Superior temporal gyrus (tissue), 1 donor: ENCODE data around the gene OMA1.

Experiments
- DNase-seq: peaks from one replicate; pipeline ENCODE4 v3.0.0-alpha.2; 2016; ENCODE audit errors: extremely low spot score

OMA1 gene

DNA sequence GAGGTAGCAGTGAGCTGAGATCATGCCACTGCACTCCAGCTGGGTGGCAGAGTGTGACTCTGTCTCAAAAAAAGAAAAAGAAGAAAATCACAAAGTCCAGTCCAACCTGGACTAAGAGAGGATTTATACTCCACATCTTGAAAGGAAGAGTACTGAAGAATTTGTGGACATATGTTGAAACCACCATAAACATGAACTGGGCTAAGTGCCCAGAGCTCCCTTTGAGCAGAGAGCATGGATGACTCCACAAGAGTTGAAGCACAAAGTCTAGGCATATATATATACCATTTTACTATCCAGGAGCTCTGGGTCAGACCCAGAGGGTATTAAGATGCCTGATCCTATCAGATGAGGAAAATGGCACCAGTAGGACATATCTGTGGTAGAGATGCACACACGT, 86.6 kb downstream of the OMA1 start:
- DNase-seq = no peak

DNA sequence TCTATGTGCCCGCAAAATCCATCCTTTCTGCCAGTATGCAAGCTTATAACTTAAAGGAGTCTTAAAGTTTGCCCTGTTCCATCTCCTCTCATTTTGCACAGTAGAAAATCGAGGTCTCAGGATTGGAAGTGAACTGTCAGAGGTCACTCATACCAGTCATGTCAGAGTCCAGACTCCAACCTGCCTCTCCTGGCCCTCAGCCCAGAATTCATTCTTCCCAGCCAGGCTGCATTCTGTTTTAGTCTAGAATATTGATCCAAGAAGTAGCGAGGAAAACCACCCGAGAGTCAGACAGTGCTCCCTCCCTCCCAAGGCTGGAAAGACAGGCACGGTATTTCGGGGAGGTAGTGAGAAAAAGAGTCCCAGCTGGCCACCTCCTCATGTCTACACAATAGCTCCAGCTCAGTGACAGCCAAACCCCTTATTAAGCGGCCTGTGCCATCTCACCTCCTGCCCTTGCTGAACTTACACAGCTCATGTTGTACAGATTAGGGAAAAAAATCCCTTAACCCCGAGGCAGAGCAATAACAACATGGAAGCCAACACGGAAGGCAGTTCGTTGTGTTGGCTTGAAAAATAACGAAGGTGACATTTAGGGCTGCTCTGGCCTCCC, 89.4 kb downstream of the OMA1 start:
- DNase-seq = no peak

DNA sequence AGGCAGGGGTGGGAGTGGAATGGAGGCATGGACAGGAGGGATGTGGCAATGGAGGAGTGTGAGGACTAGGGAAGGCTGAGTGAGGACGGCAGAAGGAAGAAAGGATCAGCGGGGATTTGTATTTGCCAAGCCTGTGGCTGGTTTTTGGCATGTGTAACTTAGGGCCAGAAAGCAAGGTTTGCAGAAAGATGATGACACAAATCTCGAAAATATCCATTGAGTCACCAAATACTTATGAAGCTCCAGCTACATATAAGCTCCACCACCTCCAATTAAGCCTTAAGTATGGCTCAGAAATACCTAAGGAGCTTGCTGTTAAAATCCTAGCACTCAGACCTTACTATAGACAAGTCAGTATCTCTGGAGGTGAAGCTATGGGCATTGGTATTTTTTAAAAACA, 90.1 kb downstream of the OMA1 start:
- DNase-seq = no peak

DNA sequence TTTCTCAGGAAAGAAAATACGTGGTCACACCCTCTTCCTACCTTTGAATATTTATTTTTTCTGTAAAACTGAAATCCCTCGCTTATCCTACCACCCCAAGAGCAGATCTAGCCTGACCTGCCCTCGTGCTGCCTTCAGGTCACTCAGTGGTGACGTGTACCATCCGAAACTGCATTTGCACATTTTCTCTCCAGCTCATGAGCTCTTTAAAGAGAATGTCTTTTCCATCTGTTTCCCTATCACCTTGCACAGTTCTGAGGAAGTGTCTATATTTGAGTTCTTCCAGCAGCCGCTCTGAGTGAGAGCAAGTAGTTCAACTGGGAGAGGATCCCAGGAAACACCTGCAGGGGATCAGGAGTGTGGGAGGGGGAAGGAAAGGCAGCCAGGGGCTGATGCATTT, 91.7 kb downstream of the OMA1 start:
- no peak for DNase-seq

DNA sequence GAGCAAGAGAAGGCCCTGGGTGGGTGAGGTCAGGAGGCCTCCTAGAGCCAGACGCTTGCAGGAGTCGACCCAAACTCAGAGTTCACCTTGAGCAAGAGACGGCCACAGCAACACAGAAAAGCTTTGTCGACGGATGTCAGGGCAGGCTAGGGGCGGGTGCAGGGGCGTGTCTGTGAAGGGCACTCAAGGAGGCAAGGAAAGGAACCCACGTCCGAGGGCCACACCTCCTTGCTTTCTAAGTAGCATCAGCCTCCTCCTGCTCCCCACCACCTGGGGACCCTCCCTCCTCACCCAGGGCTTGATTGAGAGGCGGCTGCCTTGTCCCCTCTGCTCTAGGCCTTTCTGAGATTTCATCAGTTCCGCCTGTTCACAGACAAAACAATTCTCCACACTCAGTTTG, 92.1 kb downstream of the OMA1 start:
- DNase-seq = no peak

DNA sequence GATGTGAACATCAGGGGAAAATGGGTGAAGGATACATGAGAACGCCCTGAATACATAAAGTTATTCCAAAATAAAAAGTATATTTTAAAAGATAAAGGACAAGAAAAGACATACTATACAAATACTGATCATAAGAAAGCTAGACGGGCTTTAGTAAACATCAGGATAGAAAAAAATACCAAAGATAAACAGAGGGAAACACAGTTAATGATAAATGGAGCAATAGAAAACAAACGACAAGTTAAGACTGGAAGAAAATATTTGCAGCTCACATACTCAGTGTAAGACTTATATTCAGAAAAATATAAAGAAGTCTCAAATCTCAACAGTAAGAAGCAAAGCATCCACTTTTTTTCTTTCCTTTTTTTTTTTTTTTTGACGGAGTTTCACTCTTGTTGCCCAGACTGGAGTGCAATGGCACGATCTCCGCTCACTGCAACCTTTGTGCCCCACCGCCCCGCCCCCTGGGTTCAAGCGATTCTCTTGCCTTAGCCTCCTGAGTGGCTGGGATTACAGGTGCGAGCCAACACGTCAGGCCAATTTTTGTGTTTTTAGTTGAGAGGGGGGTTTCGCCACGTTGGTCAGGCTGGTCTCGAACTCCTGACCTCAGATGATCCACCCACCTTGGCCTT, 94.8 kb downstream of the OMA1 start:
- DNase-seq = no peak

DNA sequence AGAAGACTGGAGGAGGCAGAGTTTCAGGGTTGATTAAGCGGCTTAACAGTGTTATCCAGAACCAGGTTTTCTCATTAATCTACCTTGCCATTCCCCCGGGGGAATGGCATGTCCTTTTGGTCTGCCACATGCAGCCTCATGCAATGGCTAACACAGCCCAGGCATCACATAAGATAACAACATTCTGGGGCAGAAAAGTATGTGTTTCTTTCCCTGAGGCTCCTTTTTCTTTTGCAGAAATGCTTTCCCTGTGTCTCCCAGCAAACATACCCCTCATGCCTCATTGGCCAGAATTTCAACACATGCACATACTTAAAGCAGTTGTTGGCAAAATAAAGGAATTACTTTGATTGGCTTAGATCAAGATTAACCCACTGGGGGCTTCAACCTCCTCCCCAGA, 98.6 kb downstream of the OMA1 start:
- no peak for DNase-seq

DNA sequence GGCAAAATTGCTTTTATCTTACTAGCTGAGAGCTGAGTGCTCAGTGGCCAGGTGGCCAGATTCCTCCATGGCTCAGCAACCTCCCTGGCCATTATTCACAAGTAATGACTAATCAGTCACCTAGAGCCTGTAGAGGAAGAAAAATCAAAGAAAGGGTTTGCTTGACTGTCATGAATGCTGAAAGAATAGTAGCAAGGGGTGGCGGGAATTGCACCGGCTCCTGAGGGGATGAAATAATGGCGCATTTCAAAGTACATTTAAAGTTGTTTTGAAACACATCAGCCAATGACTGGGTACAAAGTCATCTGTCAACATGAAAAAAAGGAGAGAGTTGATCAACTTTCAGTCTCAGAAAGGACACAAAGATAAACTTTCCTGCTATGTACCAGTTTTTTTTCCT, 99.5 kb downstream of the OMA1 start:
- DNase-seq = no peak

DNA sequence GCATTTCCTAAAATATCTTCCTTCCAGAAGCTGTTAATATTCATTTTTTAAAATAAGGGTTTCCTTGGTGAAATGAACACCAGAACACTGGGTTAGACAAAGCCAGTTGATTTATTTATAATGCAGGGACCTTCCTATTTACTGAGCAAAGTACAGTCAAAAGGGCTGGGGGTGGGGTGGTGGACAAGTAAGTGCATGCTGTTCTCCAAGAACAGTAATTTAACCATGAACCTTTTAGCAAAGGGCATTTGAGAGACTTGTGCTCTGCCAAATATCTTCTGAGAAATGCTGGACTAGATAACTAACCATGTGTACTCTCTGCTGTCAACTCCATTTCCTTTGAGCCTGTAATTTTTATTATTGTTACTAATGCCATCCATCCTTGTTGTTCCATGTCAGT, 100.2 kb downstream of the OMA1 start:
- DNase-seq = no peak

DNA sequence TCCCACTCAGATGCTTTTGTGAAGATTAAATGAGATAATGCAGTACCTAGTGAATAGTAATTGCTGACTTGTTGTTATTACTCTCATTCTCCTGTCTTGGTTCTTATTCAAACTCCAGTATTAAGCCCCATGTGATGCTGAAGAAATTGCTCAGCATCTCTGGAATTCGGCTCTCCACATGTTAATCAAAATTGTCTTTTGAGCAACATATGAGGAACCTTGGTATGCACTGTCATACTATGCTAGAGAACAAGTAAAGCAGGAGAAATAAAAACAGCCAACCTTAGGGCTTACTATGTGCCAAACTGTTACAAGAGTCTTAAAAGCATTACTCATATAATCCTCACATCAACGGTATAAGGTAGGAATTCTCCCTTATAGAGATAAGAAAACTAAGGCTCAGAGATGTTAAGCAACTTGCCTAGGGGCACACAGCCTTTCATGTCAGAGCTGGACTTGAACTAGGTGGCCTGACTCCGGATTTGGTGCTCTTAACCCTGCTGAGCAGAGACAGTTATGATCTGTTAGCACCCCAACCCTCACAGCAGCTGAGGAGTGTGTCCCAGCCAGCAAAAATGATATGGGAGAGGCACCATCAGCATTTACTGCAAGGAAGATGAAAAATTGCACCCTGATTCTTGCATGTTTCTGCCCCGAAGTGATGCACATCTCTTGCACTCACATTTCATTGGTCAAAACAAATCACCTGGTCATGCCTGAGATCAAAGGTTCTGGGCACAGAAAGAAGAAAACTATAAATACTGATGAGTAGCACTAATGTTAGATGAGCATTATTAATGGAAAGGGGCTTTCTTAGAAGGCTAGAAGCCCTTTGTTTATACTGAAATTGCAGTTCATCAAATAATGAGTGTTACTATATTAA, 102.3 kb downstream of the OMA1 start:
- no peak for DNase-seq

DNA sequence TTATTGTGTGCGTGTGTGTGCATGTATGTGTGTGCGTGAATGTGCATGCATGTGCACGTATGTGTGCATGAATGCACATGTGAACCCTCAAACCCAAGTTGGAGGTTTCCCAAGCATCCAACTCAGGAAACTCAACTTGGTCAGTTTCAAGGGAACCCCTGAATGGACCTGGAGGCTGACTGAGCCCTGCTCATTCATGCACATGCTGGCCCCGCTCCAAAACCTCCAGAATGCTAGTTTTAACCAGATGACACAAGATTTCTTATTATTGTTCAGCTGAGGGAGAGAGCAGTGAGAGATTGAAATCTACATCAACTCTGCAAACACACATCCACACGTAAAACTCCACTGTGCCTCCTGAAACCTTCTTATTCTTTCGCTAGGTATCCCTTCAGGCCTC, 104.4 kb downstream of the OMA1 start:
- DNase-seq = no peak

DNA sequence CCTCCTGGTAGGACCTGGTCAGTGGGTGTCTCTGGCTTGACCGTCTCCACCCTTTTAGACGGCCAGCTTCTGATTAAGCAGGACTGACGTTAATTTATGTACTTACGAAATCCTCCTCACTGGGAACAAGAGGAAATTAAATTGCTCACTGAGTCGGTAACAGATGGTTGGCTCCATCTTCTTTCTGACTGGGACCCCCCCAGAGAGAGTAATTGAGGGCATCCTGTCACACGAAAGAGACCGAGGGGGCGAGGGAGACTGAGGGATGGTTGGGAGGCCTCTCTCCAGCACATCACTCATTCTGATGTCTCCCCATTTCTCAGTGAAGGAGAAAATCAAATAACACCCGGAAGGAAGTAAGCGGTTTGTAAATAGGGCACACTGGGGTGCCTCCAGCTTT, 104.8 kb downstream of the OMA1 start:
- DNase-seq = no peak

DNA sequence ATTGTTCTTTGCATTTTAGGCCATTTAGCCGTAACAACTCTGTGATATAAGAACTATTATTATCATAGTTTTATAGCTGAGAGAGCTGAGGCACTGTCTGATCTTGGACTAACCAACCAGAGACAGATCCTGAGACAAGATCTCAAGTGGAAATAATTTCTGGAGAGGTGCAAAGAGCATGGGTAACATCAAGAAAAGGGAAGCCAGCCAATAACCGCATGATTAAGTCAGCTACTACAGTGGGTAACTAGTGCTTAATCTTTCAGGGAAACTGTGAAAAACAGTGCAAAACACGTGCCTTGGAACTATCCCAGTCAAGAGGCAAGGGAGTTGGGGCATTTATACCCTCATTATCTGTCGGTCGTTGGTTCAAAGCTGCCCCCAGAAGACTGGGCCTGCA, 105.8 kb downstream of the OMA1 start:
- DNase-seq = no peak

DNA sequence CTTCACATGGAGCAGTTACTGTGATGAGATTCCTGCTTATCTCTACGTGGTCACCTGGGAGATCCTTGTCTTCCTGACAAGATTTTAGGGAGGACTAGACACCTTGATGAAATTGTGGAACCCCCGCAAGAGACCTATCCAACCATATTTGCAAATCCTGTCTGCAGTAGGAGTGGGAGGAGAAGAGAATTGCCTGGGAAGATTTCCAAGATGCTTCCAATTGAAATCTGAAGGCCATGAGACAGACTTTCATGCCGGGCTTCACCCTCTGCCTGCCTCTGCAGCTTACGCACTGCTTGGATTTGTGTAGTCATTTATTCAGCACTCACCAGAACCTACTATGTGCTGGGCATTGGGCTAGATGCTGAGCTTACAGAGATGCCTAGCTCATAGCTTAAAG, 106.6 kb downstream of the OMA1 start:
- DNase-seq = peak; percentile 35

DNA sequence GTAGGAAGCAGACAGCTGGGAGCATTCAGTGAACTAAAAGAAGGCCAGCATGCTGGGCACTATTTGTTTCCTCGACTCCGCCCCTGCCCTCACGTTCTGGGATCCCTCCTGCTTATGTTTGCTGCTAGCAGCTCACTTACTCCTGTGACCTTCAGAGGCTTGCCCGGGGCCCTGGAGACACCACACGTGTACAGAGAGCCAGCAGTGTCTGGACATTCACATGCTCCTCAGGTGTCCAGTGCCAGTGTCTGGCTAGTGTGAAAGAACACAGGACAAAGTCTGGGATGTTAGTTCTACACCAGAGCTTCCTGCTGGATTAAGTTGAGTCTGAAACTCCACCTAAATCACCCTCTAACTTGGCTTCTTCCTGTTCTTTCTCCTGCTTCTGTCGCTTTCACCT, 108.1 kb downstream of the OMA1 start:
- no peak for DNase-seq

DNA sequence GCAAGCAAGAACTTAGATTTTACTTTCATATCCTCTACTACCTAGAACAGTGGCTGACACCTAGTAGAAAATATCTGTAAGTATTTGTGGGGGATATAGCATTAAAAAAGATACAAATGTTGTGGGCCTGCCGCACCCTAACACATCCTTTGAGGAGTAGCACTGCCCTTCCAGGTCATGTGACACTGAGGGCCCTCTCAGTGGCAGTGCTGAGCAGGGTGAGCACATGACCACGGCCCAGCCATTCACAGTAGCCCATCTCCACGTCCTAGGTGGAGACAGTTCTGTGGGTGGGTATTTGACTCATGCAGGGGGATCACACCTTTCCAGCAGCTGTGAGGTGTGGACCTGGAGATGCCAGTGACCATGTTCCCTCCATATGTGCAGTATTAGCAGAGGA, 108.9 kb downstream of the OMA1 start:
- DNase-seq = no peak

DNA sequence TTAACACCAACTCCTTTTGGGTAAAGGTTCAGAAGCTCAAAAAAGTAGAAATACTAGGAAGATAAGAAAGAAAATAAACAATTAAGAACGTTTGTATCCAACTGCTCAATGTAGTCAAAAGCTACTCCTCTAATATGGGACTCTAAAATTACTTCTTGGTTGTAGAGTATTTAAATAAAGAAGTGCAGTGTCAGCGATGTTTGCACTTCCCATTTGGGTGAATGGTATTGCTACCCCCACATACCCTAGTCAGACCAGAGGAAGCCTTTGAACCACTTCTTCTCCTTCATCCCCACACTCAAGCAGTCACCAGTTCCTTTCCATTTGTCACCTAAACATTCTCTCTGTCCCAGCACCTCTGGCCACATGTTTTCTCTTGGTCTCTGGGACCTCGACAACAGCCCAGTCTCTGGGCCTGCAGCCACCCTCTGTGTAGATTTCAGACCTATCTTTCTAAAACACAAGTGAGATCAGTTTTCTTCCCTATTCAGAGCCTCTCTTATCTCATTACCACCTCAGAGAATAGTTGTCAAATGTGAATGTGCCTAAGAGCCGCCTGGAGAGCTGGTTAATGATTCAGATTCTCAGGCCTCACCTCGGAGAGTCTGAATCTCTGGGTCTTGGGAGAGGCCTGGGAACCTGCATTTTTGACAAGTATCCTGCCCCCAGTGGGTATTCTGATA, 109.8 kb downstream of the OMA1 start:
- DNase-seq = no peak

DNA sequence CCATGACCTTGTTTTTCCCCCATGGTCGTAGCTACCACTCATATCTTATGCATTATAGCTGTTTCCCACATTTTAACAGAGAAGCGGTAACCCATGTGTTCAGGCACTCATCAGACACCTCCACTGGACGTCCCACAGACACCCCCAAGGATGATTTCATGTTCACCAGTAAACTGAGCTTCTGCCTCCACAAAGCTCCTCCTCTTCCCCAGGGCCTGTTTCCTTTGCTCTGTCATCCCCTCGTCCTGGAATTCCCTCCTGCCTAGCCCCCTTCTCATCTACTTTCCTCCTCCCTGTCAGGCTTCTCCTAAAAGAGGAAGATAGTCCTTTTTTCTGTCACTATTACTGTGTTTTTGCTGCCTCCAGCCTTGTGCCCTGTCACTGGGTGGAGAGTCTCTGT, 111.2 kb downstream of the OMA1 start:
- DNase-seq = no peak

DNA sequence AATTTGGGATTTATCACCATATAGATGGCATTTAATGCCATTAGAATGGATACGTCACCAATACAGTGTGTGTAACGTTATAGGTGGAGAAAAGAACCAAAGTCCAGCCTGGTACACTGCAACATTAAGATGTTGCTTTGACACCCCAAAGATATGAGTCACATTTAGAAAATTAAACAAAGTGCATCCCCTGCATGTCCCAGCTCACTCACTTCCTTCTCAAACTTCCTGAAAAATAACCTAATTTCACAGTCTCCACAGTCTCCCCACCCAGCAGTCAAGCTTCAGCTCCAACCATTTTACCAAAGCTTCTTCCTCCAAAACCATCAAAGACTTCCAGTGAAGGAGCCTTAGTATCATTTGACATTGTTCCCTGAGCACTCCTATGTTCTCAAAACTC, 111.9 kb downstream of the OMA1 start:
- no peak for DNase-seq

DNA sequence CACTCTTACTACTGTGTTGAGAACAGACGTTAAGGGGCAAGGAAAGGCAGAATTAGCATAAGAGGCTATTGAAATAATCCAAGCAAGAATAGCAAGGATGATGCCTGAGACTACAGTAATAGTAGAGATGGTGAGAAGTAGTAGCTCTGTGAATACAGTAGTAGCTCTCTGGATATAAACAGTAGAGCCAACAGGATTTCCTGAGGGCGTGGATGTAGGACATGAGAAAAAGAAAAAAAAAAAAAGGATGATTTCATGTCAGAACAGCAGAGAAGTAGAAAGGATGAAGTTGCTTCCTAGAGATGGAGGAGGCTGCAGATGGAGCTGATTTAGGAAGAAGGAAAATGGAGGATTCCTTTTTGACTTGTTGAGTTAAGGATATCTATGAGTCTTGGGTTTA, 112.3 kb downstream of the OMA1 start:
- DNase-seq = no peak

DNA sequence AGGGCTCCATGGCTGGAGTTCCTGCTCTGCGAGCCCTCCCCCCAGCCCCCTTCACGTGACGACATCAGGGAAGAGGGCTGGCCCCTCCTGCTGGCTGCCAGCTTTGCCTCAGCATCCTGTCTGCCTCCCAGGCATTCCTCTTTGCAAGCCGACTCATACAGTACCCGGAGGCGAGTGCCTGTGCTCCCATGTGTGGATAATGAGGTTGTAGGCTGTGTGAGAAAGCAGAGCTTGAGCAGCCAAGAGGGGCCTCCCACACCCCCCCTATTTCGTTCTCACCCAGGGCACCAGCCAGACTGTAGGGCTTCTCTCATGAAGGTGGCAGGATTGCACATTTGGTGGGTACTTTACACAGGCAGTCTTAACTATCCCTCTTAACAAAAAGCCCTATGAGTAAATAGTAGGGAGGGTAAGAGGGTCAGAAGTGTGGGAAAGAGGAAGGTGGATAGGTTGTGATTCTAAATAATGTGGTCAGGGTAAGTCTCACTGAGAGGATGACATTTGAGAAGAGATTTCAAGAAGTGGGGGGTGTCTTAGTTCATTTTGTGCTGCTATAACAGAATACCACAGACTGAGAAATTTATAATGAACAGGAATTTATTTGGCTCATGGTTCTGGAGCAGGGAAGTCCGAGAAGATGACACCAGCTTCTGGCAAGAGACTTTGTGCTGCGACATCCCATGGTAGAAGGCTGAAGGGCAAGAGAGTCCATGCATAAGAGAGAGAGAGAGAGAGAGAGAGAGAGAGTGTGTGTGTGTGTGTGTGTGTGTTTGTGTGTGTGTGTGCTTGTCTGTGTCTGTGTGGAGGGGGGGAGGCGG, 113.5 kb downstream of the OMA1 start:
- no peak for DNase-seq
